H1 (cell line): ENCODE results near the gene AHNAK2. TPM values are rescaled to one million over a fixed set of nuclear protein-coding genes. Genes with fewer than 3 reads are reported as not detected.
A peak's percentile ranks its signal among the peaks of the same experiment; 100 is the strongest.

ENCODE experiments used
- CTCF ChIA-PET: fragments of 300-600 bp; sonication (Branson Sonifier 250); formaldehyde crosslinking; loops from one replicate; lab custom pipeline; 2021; ENCODE audit not compliant: partially characterized antibody; lab: Charles Lee
- POLR2A ChIA-PET: fragments of 300-600 bp; sonication (Branson Sonifier 250); formaldehyde crosslinking; loops from one replicate; lab custom pipeline; 2021; ENCODE audit warnings: inconsistent platforms; ENCODE audit not compliant: partially characterized antibody; lab: Charles Lee
- DNase-seq, 2 experiments: peaks; one replicate each; pipeline versions ENCODE4 v3.0.0 to v3.0.0-alpha.2; 2010 to 2022; ENCODE audit warnings: low spot score in 2 of 2, low read depth in 1 of 2, mixed read lengths in 1 of 2
- FAIRE-seq: peaks from 2 replicates; lab custom pipeline; 2011; peaks lifted over from hg19 to GRCh38; lab: Jason Lieb, UNC
- H2AFZ ChIP-seq: 2 replicates; pipeline ENCODE4 v1.8.1; 2012; ENCODE audit warnings: low read length, inconsistent platforms
- H2AK5ac ChIP-seq: 2 replicates; pipeline ENCODE4 v1.6.1; 2013; ENCODE audit warnings: low read depth, low read length
- H2BK120ac ChIP-seq: replicated peaks from 2 replicates; pipeline ENCODE3; 2013; ENCODE audit warnings: low read depth, low read length, inconsistent platforms
- H2BK12ac ChIP-seq: 2 replicates; pipeline ENCODE4 v1.6.1; 2013; ENCODE audit warnings: low read depth, low read length
- H2BK15ac ChIP-seq: 2 replicates; pipeline ENCODE4 v1.6.1; 2013; ENCODE audit warnings: low read length
- H2BK20ac ChIP-seq: 2 replicates; pipeline ENCODE4 v1.6.1; 2013; ENCODE audit warnings: low read length
- H2BK5ac ChIP-seq: 2 replicates; pipeline ENCODE4 v1.6.1; 2013; ENCODE audit warnings: low read depth, low read length
- H3K14ac ChIP-seq: 2 replicates; pipeline ENCODE4 v1.6.1; 2013; ENCODE audit warnings: inconsistent platforms; ENCODE audit not compliant: insufficient read length
- H3K18ac ChIP-seq: 2 replicates; pipeline ENCODE4 v1.6.1; 2013; ENCODE audit warnings: low read length; ENCODE audit errors: extremely low read depth
- H3K23ac ChIP-seq: 2 replicates; pipeline ENCODE4 v1.6.1; 2013; ENCODE audit warnings: inconsistent platforms; ENCODE audit not compliant: insufficient read length
- H3K23me2 ChIP-seq: 2 replicates; pipeline ENCODE4 v1.6.1; 2013; ENCODE audit warnings: low read depth, low read length
- H3K27ac ChIP-seq: 2 replicates; pipeline ENCODE4 v1.6.1; 2011; ENCODE audit warnings: low read depth, low read length, inconsistent platforms
- H3K27me3 ChIP-seq, 4 experiments: replicated peaks in 1 of 4; 1 replicate in 1 of 4; 2 replicates in 3 of 4; pipeline versions ENCODE4 v1.6.1 to v1.8.1; 2011 to 2013; ENCODE audit warnings: low read length in 3 of 4, mild to moderate bottlenecking in 3 of 4, inconsistent platforms in 2 of 4, mixed read lengths in 2 of 4, moderate library complexity in 1 of 4; ENCODE audit not compliant: control insufficient read depth in 3 of 4, insufficient read depth in 3 of 4; ENCODE audit errors: extremely low read depth in 1 of 4
- H3K36me3 ChIP-seq, 4 experiments: 2 replicates each; pipeline versions ENCODE4 v1.6.1 to v1.8.1; 2011 to 2013; ENCODE audit warnings: mild to moderate bottlenecking in 4 of 4, low read length in 3 of 4, moderate library complexity in 2 of 4, control low read depth in 1 of 4, inconsistent platforms in 1 of 4; ENCODE audit not compliant: insufficient read depth in 4 of 4, control insufficient read depth in 2 of 4
- H3K4ac ChIP-seq: replicated peaks from 2 replicates; pipeline ENCODE3; 2013; ENCODE audit warnings: low read length, low read depth, mixed read lengths, inconsistent platforms; ENCODE audit not compliant: insufficient read length
- H3K4me1 ChIP-seq, 4 experiments: replicated peaks in 1 of 4; 1 replicate in 1 of 4; 2 replicates in 3 of 4; pipeline versions ENCODE4 v1.6.1 to v1.8.1; 2011 to 2013; ENCODE audit warnings: low read length in 3 of 4, inconsistent platforms in 2 of 4, mixed read lengths in 1 of 4; ENCODE audit not compliant: insufficient read depth in 4 of 4, control insufficient read depth in 3 of 4
- H3K4me2 ChIP-seq, 2 experiments: 2 replicates each; pipeline versions ENCODE4 v1.6.1 to v1.8.1; 2011 to 2013; ENCODE audit warnings: low read depth in 2 of 2, low read length in 2 of 2, control low read depth in 1 of 2, inconsistent platforms in 1 of 2, mild to moderate bottlenecking in 1 of 2; ENCODE audit not compliant: insufficient read depth in 1 of 2
- H3K4me3 ChIP-seq, 4 experiments: fragments of 200-600, 300-600 bp in 1 of 4; sonication (generic), shearing (Covaris generic), sonication (Bioruptor Twin) in 1 of 4; 2 replicates each; pipeline versions ENCODE4 v1.5.1 to v1.8.1; 2011 to 2016; ENCODE audit warnings: low read length in 4 of 4, low read depth in 3 of 4, control low read depth in 2 of 4, inconsistent platforms in 2 of 4, mild to moderate bottlenecking in 2 of 4, mixed read lengths in 1 of 4, moderate library complexity in 1 of 4; ENCODE audit not compliant: insufficient read depth in 2 of 4; ENCODE audit errors: extremely low read depth in 1 of 4
- H3K56ac ChIP-seq: replicated peaks from 2 replicates; pipeline ENCODE3; 2013; ENCODE audit warnings: low read depth, mild to moderate bottlenecking, mixed read lengths, low read length, inconsistent platforms; ENCODE audit not compliant: insufficient read length
- H3K79me1 ChIP-seq: 2 replicates; pipeline ENCODE4 v1.6.1; 2013; ENCODE audit warnings: low read depth, low read length, control low read depth
- H3K79me2 ChIP-seq, 2 experiments: 2 replicates each; pipeline versions ENCODE4 v1.6.1 to v1.8.1; 2012 to 2013; ENCODE audit warnings: low read length in 2 of 2, mild to moderate bottlenecking in 2 of 2, inconsistent platforms in 1 of 2; ENCODE audit not compliant: insufficient read depth in 2 of 2, control insufficient read depth in 1 of 2
- H3K9ac ChIP-seq, 4 experiments: replicated peaks in 1 of 4; 1 replicate in 1 of 4; 2 replicates in 3 of 4; pipeline versions ENCODE4 v1.6.1 to v1.8.1; 2011 to 2013; ENCODE audit warnings: low read depth in 3 of 4, low read length in 3 of 4, control low read depth in 2 of 4, mild to moderate bottlenecking in 2 of 4, moderate library complexity in 2 of 4, inconsistent platforms in 1 of 4; ENCODE audit errors: extremely low read depth in 1 of 4
- H3K9me3 ChIP-seq, 2 experiments: 2 replicates each; pipeline versions ENCODE4 v1.6.1 to v1.8.1; 2012 to 2013; ENCODE audit warnings: mild to moderate bottlenecking in 2 of 2, moderate library complexity in 2 of 2, control low read depth in 1 of 2, inconsistent platforms in 1 of 2, low read depth in 1 of 2, low read length in 1 of 2, mixed read lengths in 1 of 2; ENCODE audit not compliant: insufficient read depth in 2 of 2
- H4K20me1 ChIP-seq, 2 experiments: replicated peaks in 1 of 2; 2 replicates each; pipeline versions ENCODE3 to v1.8.1; 2011 to 2013; ENCODE audit warnings: inconsistent platforms in 2 of 2, low read length in 2 of 2, mild to moderate bottlenecking in 1 of 2; ENCODE audit not compliant: insufficient read depth in 2 of 2, control insufficient read depth in 1 of 2
- H4K5ac ChIP-seq: 2 replicates; pipeline ENCODE4 v1.6.1; 2013; ENCODE audit warnings: low read length, low read depth, mixed read lengths, inconsistent platforms; ENCODE audit not compliant: insufficient read length
- H4K8ac ChIP-seq: 2 replicates; pipeline ENCODE4 v1.8.0; 2013; ENCODE audit warnings: mild to moderate bottlenecking, moderate library complexity, low read length, inconsistent platforms; ENCODE audit not compliant: insufficient read depth; ENCODE audit errors: extremely low read depth
- H4K91ac ChIP-seq: replicated peaks from 2 replicates; pipeline ENCODE3; 2013; ENCODE audit warnings: low read length, mixed read lengths, inconsistent platforms; ENCODE audit not compliant: insufficient read length
- ATF2 ChIP-seq: IDR thresholded peaks from 2 replicates; pipeline ENCODE4 v1.6.1; 2012; ENCODE audit warnings: low read length, inconsistent platforms
- CREB1 ChIP-seq: IDR thresholded peaks from 2 replicates; pipeline ENCODE4 v1.6.1; 2012; ENCODE audit warnings: inconsistent platforms
- EP300 ChIP-seq, 2 experiments: IDR thresholded peaks; 1 replicate in 1 of 2; 2 replicates in 1 of 2; pipeline ENCODE4 v1.6.1; 2011 to 2012; ENCODE audit warnings: low read depth in 2 of 2, low read length in 2 of 2, mild to moderate bottlenecking in 2 of 2, borderline replicate concordance in 1 of 2, inconsistent platforms in 1 of 2, moderate library complexity in 1 of 2
- GABPA ChIP-seq: IDR thresholded peaks from 2 replicates; pipeline ENCODE4 v1.6.1; 2011; ENCODE audit warnings: mild to moderate bottlenecking, low read length, moderate library complexity, borderline replicate concordance; ENCODE audit not compliant: insufficient read depth
- HDAC2 ChIP-seq, 2 experiments: fragments of 300-600 bp in 1 of 2; sonication (generic) in 1 of 2; IDR thresholded peaks; 2 replicates each; pipeline ENCODE4 v1.6.1; 2011 to 2012; ENCODE audit warnings: low read depth in 2 of 2, low read length in 2 of 2, mild to moderate bottlenecking in 2 of 2, moderate library complexity in 2 of 2, borderline replicate concordance in 1 of 2, inconsistent platforms in 1 of 2
- KDM4A ChIP-seq: IDR thresholded peaks from one replicate; pipeline ENCODE4 v1.7.1; 2012; ENCODE audit warnings: low read depth, mild to moderate bottlenecking, moderate library complexity, low read length, inconsistent platforms; ENCODE audit not compliant: severe bottlenecking
- SIN3A ChIP-seq, 2 experiments: IDR thresholded peaks in 1 of 2; conservative IDR thresholded peaks in 1 of 2; 2 replicates each; pipeline ENCODE4 v1.6.1; 2011 to 2012; ENCODE audit warnings: low read length in 2 of 2, improper control_type of control experiment in 1 of 2, low read depth in 1 of 2, mild to moderate bottlenecking in 1 of 2
- WGBS, 2 experiments: shearing (Covaris generic) in 1 of 2; methylation state at CpG; one replicate each; pipeline versions ENCODE4 v1.1.6 to v1.1.7; 2013 to 2015; ENCODE audit warnings: low lambda C conversion rate in 2 of 2, mixed read lengths in 2 of 2, inconsistent platforms in 1 of 2, low coverage in 1 of 2, missing lambda C conversion rate in 1 of 2; ENCODE audit not compliant: insufficient replicate concordance in 2 of 2, insufficient coverage in 1 of 2, insufficient read length in 1 of 2; ENCODE audit errors: extremely low coverage in 1 of 2, missing lambda C conversion rate in 1 of 2; 5-methylcytosine and 5-hydroxymethylcytosine counted together
- polyA plus RNA-seq, 7 experiments: library from polyadenylated mRNA; depleted of rRNA in 3 of 7; stranded (reverse) in 5 of 7; unstranded in 2 of 7; fragments of >200 nt in 5 of 7; fragments of 200-250 nt in 2 of 7; gene quantifications; 1 replicate in 5 of 7; 2 replicates in 1 of 7; 4 replicates in 1 of 7; pipeline versions ENCODE4 v1.2.1 to v1.2.3, GENCODE V29; 2011 to 2013; ENCODE audit warnings: missing spikeins in 2 of 7, mixed read lengths in 2 of 7
- total RNA-seq: library from RNA; stranded (reverse); fragmentation: NEBNext Ultra II Directional; extraction: Animal tissue kit (Norgen Biotek cat#: 25700); gene quantifications from 2 replicates; pipeline ENCODE4 v1.2.1, GENCODE V29; 2021

AHNAK2 gene
- total and polyA plus RNA-seq, 2 of the 8 experiments (the other 6 are each of a cell fraction or from before 2014, with no cell fraction given), result 0.95 to 2.0 TPM

GRCh38 chr14:104985675-104986486 lies 7.7 kb upstream of the AHNAK2 start, which contains the start of gene CLBA1:
TSS of gene CLBA1 (plus strand) at chr14:104985788. CDS start at chr14:104986432, 644 bp downstream.
- no peak within 1 kb of the TSS for H4K5ac ChIP-seq
- H2AK5ac ChIP-seq, result 0 out of 2 replicates have a peak within 1 kb of the TSS, but pooled peaks have one; percentile 53
- H3K9me3 ChIP-seq, result peaks cover 0 to 3% of the 10 kb centered on the region in 2 experiments; a peak in 1 of 4 replicates
- H3K4me1 ChIP-seq, result peaks cover 0 to 7% (median 2%) of the 10 kb centered on the region in 4 experiments; a peak in 4 of 7 replicates
- no peak within 1 kb of the TSS for H3K23ac ChIP-seq
- WGBS, 2 experiments, result 15% methylated on average over 38 of the region's 77 CpGs; no CpG with 5 or more reads in 1 of the 2 experiments
- no peak for FAIRE-seq
- CTCF ChIA-PET, result interaction anchor here (1.1 to 2.6 kb wide), 4 partner anchors 10 to 60 kb away, joined by 3 to 16 read pairs (median 4); no protein-coding TSS in a partner anchor
- peak within 1 kb of the TSS in 3 of 4 experiments; percentile 8 to 44 (median 20); a peak in 4 of 7 replicates for H3K9ac ChIP-seq
- no peak within 1 kb of the TSS for H3K14ac ChIP-seq
- no peaks in the 10 kb centered on the region for H3K79me1 ChIP-seq
- no peak within 1 kb of the TSS for H2BK15ac ChIP-seq
- peak within 1 kb of the TSS; percentile 87 for H4K8ac ChIP-seq
- peaks cover 4% of the 10 kb centered on the region; the same call in 1 of the 2 replicates for H3K23me2 ChIP-seq
- no peak within 1 kb of the TSS for H3K4ac ChIP-seq
- H3K79me2 ChIP-seq, result no peaks in the 10 kb centered on the region
- no peak within 1 kb of the TSS for H2BK20ac ChIP-seq
- peaks cover 3 to 4% of the 10 kb centered on the region in 2 experiments for H4K20me1 ChIP-seq
- peak within 1 kb of the TSS; percentile 74 to 77 for H3K4me2 ChIP-seq
- no peak within 1 kb of the TSS for H3K56ac ChIP-seq
- H3K27me3 ChIP-seq, result peaks cover 0 to 4% (median under 1%) of the 10 kb centered on the region in 4 experiments; a peak in 3 of 7 replicates
- peak within 1 kb of the TSS; percentile 32 for H3K18ac ChIP-seq
- peak in 1 of 2 experiments; percentile 84 for DNase-seq
- no peak within 1 kb of the TSS for H3K27ac ChIP-seq
- 0 out of 2 replicates have a peak within 1 kb of the TSS, but pooled peaks have one; percentile 14 for H2BK12ac ChIP-seq
- H2BK5ac ChIP-seq, result no peak within 1 kb of the TSS
- H3K4me3 ChIP-seq, result peak within 1 kb of the TSS; percentile 52 to 78 (median 56)
- no peaks in the 10 kb centered on the region for H3K36me3 ChIP-seq
- POLR2A ChIA-PET, result interaction anchor here (1.0 to 2.1 kb wide), 3 partner anchors 21 to 73 kb away, joined by 3 to 4 read pairs (median 4); partner anchors contain the start of gene CDCA4
- no peak within 1 kb of the TSS for H2BK120ac ChIP-seq
- no peak within 1 kb of the TSS for H2AFZ ChIP-seq
- H4K91ac ChIP-seq, result peak within 1 kb of the TSS; percentile 65
- TF ChIP-seq HDAC2 (IDR thresholded peaks at IDR 0.05; ENCODE audit: borderline replicate concordance in 1 of 2, low read depth in 2 of 2, low read length in 2 of 2) (no peak), CREB1 (peak; percentile 80), SIN3A (conservative IDR thresholded peaks at IDR 0.05 in 1 of 2, IDR thresholded peaks at IDR 0.05 in 1 of 2; ENCODE audit: low read depth in 1 of 2, low read length in 2 of 2) (peak; percentile 77 to 93; a peak in 3 of 4 replicates), ATF2 (no peak), GABPA (peak; percentile 76), EP300 (IDR thresholded peaks at IDR 0.05; ENCODE audit: borderline replicate concordance in 1 of 2, low read depth in 2 of 2, low read length in 2 of 2) (no peak), KDM4A (peak; percentile 58)
